HS-27A (cell line): ENCODE measurements around the gene COPA.
"Not testable (repeated sequence)": the region's sequence is repeated elsewhere in the genome, so short reads cannot be mapped to it uniquely, and the experiment has no call there.

Source experiments
- DNase-seq: peaks from one replicate; pipeline ENCODE4 v3.0.0-alpha.2; 2012; ENCODE audit warnings: low read depth, missing footprints

COPA gene

DNA sequence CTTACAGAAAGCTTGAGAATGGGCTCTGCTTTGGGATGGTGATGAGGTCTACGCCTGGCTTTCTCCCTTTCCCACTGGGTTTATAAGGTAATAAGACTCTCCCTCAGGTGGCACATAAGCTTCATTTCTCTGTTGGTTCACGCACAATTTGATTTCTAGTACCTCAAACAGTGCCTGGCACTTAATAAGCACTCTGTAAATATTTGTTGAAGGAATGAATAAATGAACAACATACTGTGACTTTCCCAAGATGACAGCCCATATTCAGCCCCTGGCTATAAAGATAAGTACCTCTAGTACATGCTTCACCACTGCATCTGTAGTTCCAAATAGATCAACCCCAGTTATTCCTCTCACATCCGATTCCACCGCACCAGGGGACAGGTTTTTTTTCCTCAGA lies 17.8 kb downstream of the COPA start:
- DNase-seq, result no peak

- DNase-seq, result no peak
Measured at GRCh38 chr1:160322831-160323230, 20.2 kb downstream of the COPA start.

DNA sequence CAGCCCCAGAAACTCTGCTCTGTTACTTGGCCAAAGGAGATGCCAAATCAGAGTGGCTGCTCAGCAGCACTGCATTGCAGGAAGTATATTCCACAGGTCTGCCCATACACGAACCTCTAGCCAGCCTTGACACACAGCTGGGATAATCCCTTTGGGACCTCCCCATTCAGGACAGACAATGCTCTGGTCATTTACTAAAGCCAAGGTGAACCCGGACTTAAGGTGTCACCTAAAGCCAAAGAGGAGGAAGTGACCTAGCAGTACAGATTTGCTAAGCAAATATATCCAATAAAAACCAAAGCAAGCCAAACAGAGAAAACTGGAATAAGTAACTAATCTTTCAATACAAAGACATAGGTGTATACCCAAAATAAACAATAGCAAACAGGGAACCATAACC lies 27.7 kb downstream of the COPA start:
- no peak for DNase-seq

DNA sequence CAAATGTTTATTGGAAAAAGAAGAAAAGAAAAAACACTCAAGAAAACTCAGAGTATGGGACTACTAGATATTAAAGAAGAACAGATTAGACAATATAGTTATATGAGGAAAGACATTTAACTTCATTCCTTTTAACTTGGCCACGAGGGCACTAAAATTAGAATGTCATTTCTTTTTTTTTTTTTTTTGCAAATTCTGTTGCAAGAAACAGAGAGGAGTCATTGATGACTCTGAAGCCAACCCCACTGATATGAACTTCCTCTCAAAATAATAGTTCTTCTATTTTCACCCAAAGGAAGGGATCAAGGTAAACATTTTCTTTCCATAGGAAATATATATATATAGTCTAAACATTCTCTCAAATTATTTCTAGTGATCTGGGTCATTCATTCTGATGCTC lies 33.5 kb downstream of the COPA start:
- DNase-seq, result no peak

DNA sequence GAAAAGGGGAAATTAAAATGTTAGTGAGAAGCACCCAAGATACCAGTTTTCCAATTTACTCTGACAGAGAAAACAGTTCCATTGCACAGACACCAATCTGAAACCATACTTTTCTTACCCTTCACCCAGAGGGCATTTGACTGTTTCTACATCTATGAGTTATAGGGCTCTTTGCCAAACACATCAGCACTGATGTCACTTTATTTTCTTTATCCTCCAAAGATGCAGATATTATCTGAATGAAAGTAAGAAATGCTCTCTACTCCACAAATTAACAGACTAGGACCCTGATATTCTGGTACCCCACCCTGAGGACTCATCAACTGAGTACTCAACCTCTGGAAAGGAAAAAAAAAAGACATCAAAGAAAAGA lies 33.9 kb downstream of the COPA start:
- DNase-seq, result no peak

DNA sequence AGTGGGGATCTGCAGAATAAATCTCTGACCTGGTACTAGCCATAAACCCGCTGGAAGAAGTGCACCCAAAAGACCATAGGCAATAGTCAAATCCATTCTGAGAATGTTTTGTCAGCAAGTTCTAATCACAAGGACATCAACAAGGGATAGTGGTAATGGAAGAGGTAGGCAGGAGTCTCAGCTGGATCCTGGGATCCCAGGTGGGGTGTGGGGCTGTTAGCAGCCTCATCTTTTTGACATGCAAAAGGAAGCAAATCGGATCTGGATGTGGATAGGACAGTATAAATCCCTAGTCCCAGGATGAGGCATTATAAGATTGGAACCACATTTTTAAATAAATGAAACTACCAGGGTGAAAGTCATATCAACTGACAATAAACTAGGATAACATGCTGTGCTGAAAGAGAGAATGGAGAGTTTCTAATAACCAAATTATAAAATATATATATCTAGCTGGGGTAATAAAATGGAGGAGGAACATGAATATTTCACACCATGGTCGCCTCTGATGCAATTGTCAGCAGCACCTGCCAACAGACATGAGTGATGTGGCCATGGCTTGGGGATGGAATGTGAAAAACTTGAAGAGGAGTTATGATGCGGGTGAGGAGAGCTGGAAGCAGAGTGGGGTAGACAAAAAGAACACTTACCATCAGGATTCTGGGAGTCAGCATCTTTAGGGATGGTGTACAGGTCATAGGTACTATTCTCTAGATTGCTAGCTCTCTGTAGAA lies 34.4 kb downstream of the COPA start:
- DNase-seq, result no peak

- DNase-seq, result no peak
Measured at GRCh38 chr1:160307118-160307791, 35.8 kb downstream of the COPA start.

GRCh38 chr1:160300173-160300572 lies 42.9 kb downstream of the COPA start:
- no peak for DNase-seq

GRCh38 chr1:160296036-160296435 lies 47.0 kb downstream of the COPA start:
- no peak for DNase-seq

GRCh38 chr1:160293020-160293968 lies 49.8 kb downstream of the COPA start:
- DNase-seq, result no peak

GRCh38 chr1:160291248-160292220 lies 51.5 kb downstream of the COPA start:
- no peak for DNase-seq

GRCh38 chr1:160287769-160288168 lies 55.3 kb downstream of the COPA start:
- DNase-seq, result not testable (repeated sequence)

- DNase-seq, result no peak
Measured at GRCh38 chr1:160285506-160285905, 57.5 kb downstream of the COPA start.

DNA sequence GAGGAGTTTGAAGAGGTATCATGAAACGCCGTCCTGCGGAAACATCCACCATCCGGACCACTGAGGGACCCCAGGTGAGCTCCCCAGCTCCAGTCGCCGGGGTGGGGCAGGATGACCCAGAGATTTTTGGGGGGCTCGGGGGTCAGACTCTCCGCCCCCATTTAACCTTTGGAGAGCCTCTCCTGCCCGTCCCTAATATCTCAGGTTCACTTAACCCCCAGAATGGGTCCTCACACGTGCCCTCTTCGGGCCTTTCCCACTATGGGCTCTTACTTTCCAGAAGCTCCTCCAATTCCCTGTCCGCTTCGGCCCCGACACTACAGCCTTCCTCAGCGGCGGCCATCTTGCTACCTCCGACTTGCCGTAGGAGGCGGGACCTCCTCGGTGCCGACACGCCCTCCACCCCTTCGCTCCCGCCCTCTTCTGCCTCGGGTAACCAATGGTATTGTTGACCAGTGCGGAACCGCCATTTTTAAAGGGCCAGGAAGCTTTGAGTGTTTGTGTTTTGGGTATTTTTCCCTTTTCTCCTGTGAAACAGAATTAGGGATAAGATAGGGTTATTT lies 58.2 kb downstream of the COPA start, which contains the start of gene PEX19:
Gene PEX19, minus strand, starts transcription at position 352 of the 563 bp plus-strand sequence. Its CDS starts 9 bp downstream, at position 343.
- peak; percentile 69 for DNase-seq

DNA sequence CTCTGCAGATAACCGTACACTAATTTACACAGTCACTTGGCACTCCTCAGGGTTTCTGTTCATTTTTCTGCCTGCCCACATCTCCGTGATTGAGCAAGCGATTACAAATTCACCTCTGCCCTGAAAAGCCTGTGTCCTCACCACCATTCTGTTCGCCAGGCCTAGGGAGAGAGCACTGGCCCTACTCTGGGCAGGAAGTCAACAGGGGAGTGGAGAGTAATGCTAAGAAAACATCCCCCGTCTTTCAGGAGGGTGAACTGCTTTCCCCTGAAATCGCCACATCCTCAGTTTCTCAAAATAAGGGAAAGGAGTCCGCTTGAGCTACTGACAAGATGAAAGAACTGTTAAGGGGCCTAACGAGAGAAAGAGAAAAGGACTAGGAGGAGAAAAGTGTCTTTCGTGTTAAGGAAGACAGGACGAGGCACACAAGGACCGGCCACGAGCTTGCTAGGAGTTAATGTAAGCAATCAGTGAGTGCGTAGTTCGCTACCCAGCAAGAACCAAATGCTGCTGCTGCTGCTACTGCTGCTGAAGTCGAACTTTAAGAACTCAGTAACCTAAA lies 58.7 kb downstream of the COPA start:
- peak; percentile 9 for DNase-seq

DNA sequence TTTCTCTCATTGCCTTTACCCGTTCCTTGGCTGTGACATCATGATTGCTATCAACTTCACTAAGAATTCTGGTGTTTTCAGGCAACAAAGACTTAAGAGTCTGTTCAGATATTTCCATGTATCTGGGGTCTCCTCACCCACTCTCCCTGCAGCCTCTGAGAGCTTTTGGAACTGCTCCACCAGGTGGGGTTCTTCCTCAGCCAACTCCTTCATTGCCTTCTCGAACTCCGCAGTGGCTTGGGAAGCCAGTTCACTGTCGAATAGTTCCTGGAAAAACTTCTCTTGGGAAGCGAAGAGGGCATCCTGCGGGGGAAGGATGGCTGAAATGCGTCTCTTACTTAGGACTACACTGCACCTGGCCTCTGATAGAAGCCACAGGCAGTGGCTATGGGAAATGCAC lies 60.2 kb downstream of the COPA start:
- DNase-seq, result no peak

GRCh38 chr1:160277987-160278386 lies 65.1 kb downstream of the COPA start:
- no peak for DNase-seq

- DNase-seq, result no peak
Measured at GRCh38 chr1:160277330-160277729, 65.7 kb downstream of the COPA start.

DNA sequence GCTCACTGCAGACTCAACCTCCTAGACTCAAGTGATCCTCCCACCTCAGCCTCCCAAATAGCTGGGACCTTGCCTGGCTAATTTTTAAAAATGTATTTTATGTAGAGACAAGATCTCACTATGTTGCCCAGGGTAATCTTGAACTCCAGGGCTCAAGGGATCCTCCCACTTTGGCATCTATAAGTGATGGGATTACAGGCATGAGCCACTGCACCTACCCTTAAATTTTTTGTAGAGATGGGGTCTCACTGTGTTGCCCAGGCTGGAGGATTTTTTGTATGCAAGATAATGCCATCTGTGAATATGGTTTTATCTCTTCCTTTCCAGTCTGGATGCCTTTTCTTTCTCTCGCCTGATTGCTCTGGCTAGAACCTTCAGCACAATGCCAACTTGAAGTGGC lies 72.0 kb downstream of the COPA start:
- DNase-seq, result no peak

GRCh38 chr1:160267284-160267991 lies 75.6 kb downstream of the COPA start:
- no peak for DNase-seq
